Neural progenitor cell (in vitro differentiated cells): ENCODE results near the gene VPS13D. TPM values are rescaled to one million over a fixed set of nuclear protein-coding genes. Genes with fewer than 3 reads are reported as not detected.
A peak's percentile ranks its signal among the peaks of the same experiment; 100 is the strongest.

Source experiments
- DNase-seq: peaks from one replicate; pipeline ENCODE4 v3.0.0-alpha.2; 2016; ENCODE audit warnings: low spot score
- H2AFZ ChIP-seq: fragments of 200-600 bp; sonication (generic); replicated peaks from 2 replicates; pipeline ENCODE4 v1.6.1; 2016; ENCODE audit warnings: antibody characterized with exemption
- H3F3A ChIP-seq: fragments of 200-600 bp; sonication (generic); 2 replicates; pipeline ENCODE4 v1.6.1; 2016; ENCODE audit warnings: antibody characterized with exemption, low read depth
- H3K27ac ChIP-seq: fragments of 200-600 bp; sonication (generic); 2 replicates; pipeline ENCODE4 v1.5.1; 2016; ENCODE audit warnings: mild to moderate bottlenecking
- H3K27me3 ChIP-seq: fragments of 200-600 bp; sonication (generic); 2 replicates; pipeline ENCODE4 v1.6.1; 2016; ENCODE audit warnings: mild to moderate bottlenecking, moderate library complexity
- H3K36me3 ChIP-seq: fragments of 200-600 bp; sonication (generic); 2 replicates; pipeline ENCODE4 v1.5.1; 2016
- H3K4me1 ChIP-seq: fragments of 200-600 bp; sonication (generic); 2 replicates; pipeline ENCODE4 v1.6.1; 2016; ENCODE audit warnings: mixed run types
- H3K4me2 ChIP-seq: fragments of 200-600 bp; sonication (generic); 2 replicates; pipeline ENCODE4 v1.6.1; 2016
- H3K4me3 ChIP-seq: fragments of 200-600 bp; sonication (generic); 2 replicates; pipeline ENCODE4 v1.5.1; 2016
- H3K79me2 ChIP-seq: fragments of 200-600 bp; sonication (generic); 2 replicates; pipeline ENCODE4 v1.6.1; 2016; ENCODE audit warnings: low read depth
- H3K9ac ChIP-seq: fragments of 200-600 bp; sonication (generic); 2 replicates; pipeline ENCODE4 v1.6.1; 2016
- H3K9me3 ChIP-seq: fragments of 200-600 bp; sonication (generic); 2 replicates; pipeline ENCODE4 v1.5.1; 2016; ENCODE audit warnings: low read depth
- H4K20me1 ChIP-seq: fragments of 200-600 bp; sonication (generic); 2 replicates; pipeline ENCODE4 v1.6.1; 2016; ENCODE audit warnings: low read depth
- H3K27ac Mint-ChIP-seq: 3 replicates; pipeline ENCODE4 v1.8.0; 2021; ENCODE audit warnings: mixed read lengths
- H3K27me3 Mint-ChIP-seq: 2 replicates; pipeline ENCODE4 v1.8.0; 2022; ENCODE audit warnings: low read depth, mild to moderate bottlenecking, inconsistent platforms, moderate library complexity, mixed read lengths; ENCODE audit not compliant: insufficient read depth
- H3K36me3 Mint-ChIP-seq: 3 replicates; pipeline ENCODE4 v1.8.0; 2021; ENCODE audit warnings: mixed read lengths
- H3K4me1 Mint-ChIP-seq: 3 replicates; pipeline ENCODE4 v1.8.0; 2021; ENCODE audit warnings: mixed read lengths
- H3K4me3 Mint-ChIP-seq: 3 replicates; pipeline ENCODE4 v1.8.0; 2021; ENCODE audit warnings: mild to moderate bottlenecking, moderate library complexity, mixed read lengths
- H3K9me3 Mint-ChIP-seq: 3 replicates; pipeline ENCODE4 v1.8.0; 2020; ENCODE audit warnings: mixed read lengths
- CTCF ChIP-seq: fragments of 200-600 bp; sonication (generic); IDR thresholded peaks from 2 replicates; pipeline ENCODE4 v1.5.1; 2017; ENCODE audit warnings: antibody characterized with exemption, mild to moderate bottlenecking
- EZH2 ChIP-seq: fragments of 200-600 bp; sonication (generic); IDR thresholded peaks from 2 replicates; pipeline ENCODE4 v1.6.1; 2017; ENCODE audit warnings: antibody characterized with exemption, mild to moderate bottlenecking, moderate library complexity
- EZH2phosphoT487 ChIP-seq: fragments of 200-600 bp; sonication (generic); IDR thresholded peaks from 2 replicates; pipeline ENCODE4 v1.6.1; 2017; ENCODE audit warnings: antibody characterized with exemption
- total RNA-seq: library from RNA; depleted of rRNA; stranded (reverse); fragments of >200 nt; gene quantifications from 2 replicates; pipeline ENCODE4 v1.2.3, GENCODE V29; 2015; ENCODE audit warnings: low replicate concordance

Gene VPS13D
- total RNA-seq, 1 donor from 2014 or later: 16.4 TPM

DNA sequence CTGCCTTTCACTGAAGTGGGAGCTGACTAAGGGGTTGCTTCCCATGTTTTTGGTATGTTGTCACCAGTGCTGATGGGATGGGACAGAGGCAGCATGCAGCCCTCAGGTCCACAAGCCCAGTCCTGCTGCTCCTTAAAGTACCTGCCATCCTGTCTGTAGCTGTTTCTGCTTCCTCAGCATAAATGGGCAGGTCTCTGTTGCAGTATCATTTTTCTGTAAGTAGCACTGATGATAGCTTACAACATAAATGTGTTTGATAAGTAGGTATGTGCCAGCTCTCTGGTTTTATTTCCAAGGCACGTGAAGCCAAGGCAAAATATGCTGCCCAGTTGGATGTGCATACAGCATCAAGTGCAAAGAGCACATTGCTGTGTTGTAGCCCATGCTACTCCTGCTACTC lies 173.0 kb downstream of the VPS13D start:
- H3K36me3 Mint-ChIP-seq: peaks cover 18% of the 10 kb centered on the region

GRCh38 chr1:12404918-12405317 lies 175.1 kb downstream of the VPS13D start:
- peaks cover 27% of the 10 kb centered on the region for H3K4me1 Mint-ChIP-seq

More for the DNA sequence above, 173.0 kb downstream of the VPS13D start:
- TF ChIP-seq CTCF (no peak), EZH2phosphoT487 (no peak), EZH2 (no peak)
- Mint-ChIP-seq H3K4me1 (peaks cover 27% of the 10 kb centered on the region), H3K9me3 (no peaks in the 10 kb centered on the region), H3K4me3 (no peak overlapping the region), H3K27me3 (no peaks in the 10 kb centered on the region), H3K27ac (no peak overlapping the region)
- H3K27ac ChIP-seq: no peak overlapping the region
- no peak overlapping the region for H3K4me3 ChIP-seq
- H3K27me3 ChIP-seq: no peaks in the 10 kb centered on the region
- H3K36me3 ChIP-seq: no peaks in the 10 kb centered on the region
- no peaks in the 10 kb centered on the region for H3K79me2 ChIP-seq
- H3K9me3 ChIP-seq: no peaks in the 10 kb centered on the region
- peaks cover 31% of the 10 kb centered on the region for H3F3A ChIP-seq
- no peak overlapping the region for H3K9ac ChIP-seq
- DNase-seq: no peak
- H3K4me1 ChIP-seq: peaks cover 52% of the 10 kb centered on the region
- no peak overlapping the region for H2AFZ ChIP-seq
- no peaks in the 10 kb centered on the region for H4K20me1 ChIP-seq
- H3K4me2 ChIP-seq: peak overlapping the region; percentile 70

DNA sequence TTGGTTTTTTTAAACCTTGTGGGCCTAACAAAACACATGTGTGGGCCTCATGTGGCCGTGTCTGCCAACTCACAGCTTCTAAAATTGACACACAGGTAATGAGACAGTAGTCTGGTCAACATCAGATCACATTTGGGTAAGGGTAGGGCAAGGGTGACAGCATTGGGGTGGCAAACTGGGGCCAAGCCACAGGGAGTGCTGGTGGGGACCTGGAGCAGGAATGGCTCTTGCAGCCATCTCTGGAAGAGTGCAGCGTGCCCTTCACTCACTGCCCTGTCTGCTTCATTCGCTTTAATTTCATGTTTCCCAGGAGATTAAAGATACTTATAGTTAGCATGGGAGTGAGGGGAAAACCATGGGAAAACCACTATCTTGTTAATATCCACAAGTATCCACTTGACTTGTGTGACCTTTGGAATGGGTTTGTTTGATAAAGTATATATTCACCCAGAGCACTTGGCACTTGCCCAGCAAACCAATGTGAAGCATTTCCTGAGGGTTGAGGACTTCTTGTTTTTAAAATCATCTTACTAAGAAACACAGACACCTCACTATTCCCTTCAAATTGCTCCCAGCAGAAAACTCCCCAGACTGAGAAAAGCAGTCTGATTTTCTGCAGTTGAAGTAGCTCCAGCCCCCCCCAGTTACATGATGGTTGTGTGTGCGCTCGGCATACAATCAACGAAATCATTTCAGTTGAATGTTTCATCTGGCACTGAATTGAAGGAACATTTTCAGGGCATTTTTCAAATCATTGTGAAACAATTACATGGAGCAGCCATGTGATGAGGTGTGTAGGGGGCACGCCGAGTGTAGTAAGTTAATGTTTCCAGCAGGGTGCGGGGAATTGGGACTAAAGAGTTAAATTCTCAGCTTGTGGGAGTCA lies 175.7 kb downstream of the VPS13D start:
- no peaks in the 10 kb centered on the region for H3K79me2 ChIP-seq
- no peak overlapping the region for H3K27ac Mint-ChIP-seq
- H3K27ac ChIP-seq: peak overlapping the region; percentile 83

More at GRCh38 chr1:12404918-12405317, 175.1 kb downstream of the VPS13D start:
- H3K9me3 ChIP-seq: peaks cover under 1% of the 10 kb centered on the region
- no peak overlapping the region for H3K4me3 Mint-ChIP-seq
- H3K9ac ChIP-seq: no peak overlapping the region
- H4K20me1 ChIP-seq: no peaks in the 10 kb centered on the region
- peaks cover 3% of the 10 kb centered on the region for H3K36me3 ChIP-seq
- H3K4me3 ChIP-seq: no peak overlapping the region
- H3K79me2 ChIP-seq: no peaks in the 10 kb centered on the region
- peaks cover 55% of the 10 kb centered on the region for H3K4me1 ChIP-seq
- no peaks in the 10 kb centered on the region for H3K27me3 ChIP-seq
- no peak for DNase-seq
- no peak overlapping the region for H3K27ac ChIP-seq
- H3F3A ChIP-seq: peaks cover 31% of the 10 kb centered on the region
- H3K36me3 Mint-ChIP-seq: peaks cover 24% of the 10 kb centered on the region
- H2AFZ ChIP-seq: no peak overlapping the region
- H3K9me3 Mint-ChIP-seq: peaks cover 4% of the 10 kb centered on the region
- H3K27ac Mint-ChIP-seq: no peak overlapping the region
- TF ChIP-seq EZH2 (no peak), EZH2phosphoT487 (no peak), CTCF (no peak)
- H3K27me3 Mint-ChIP-seq: no peaks in the 10 kb centered on the region
- H3K4me2 ChIP-seq: no peak overlapping the region

More for the DNA sequence above, 175.7 kb downstream of the VPS13D start:
- Mint-ChIP-seq H3K36me3 (peaks cover 23% of the 10 kb centered on the region), H3K4me1 (peaks cover 27% of the 10 kb centered on the region), H3K27me3 (no peaks in the 10 kb centered on the region), H3K9me3 (peaks cover 8% of the 10 kb centered on the region), H3K4me3 (no peak overlapping the region)
- Histone ChIP-seq H4K20me1 (no peaks in the 10 kb centered on the region), H3K9me3 (peaks cover 7% of the 10 kb centered on the region), H3K4me3 (no peak overlapping the region), H3K27me3 (no peaks in the 10 kb centered on the region), H3K4me2 (peak overlapping the region; percentile 71), H3K9ac (no peak overlapping the region), H3K36me3 (peaks cover 8% of the 10 kb centered on the region), H2AFZ (no peak overlapping the region), H3K4me1 (peaks cover 55% of the 10 kb centered on the region), H3F3A (peaks cover 31% of the 10 kb centered on the region)
- TF ChIP-seq EZH2 (no peak), EZH2phosphoT487 (no peak), CTCF (peak; percentile 52)
- peak; percentile 46 for DNase-seq
